DOHH2 (cell line): Measurements from ENCODE around the gene CANT1.

ENCODE experiments used
- H3F3A ChIP-seq: fragments of 200-600 bp; sonication (generic), shearing (Covaris generic); 2 replicates; pipeline ENCODE4 v1.6.0; 2016; ENCODE audit warnings: antibody characterized with exemption, mild to moderate bottlenecking; ENCODE audit not compliant: control insufficient read depth, insufficient read depth
- H3K27ac ChIP-seq: fragments of 200-600 bp; sonication (generic); 2 replicates; pipeline ENCODE4 v1.5.1; 2014; ENCODE audit warnings: low read depth, mild to moderate bottlenecking, low read length, moderate library complexity
- H3K27me3 ChIP-seq: fragments of 200-600 bp; sonication (generic); 2 replicates; pipeline ENCODE4 v1.6.1; 2014; ENCODE audit warnings: mild to moderate bottlenecking, low read length, mixed read lengths; ENCODE audit not compliant: control insufficient read depth
- H3K36me3 ChIP-seq: fragments of 200-600 bp; sonication (generic); 2 replicates; pipeline ENCODE4 v1.6.1; 2014; ENCODE audit warnings: mild to moderate bottlenecking, low read length, moderate library complexity, mixed read lengths; ENCODE audit not compliant: control insufficient read depth
- H3K4me1 ChIP-seq: fragments of 200-600 bp; sonication (generic); 2 replicates; pipeline ENCODE4 v1.6.1; 2014; ENCODE audit warnings: mild to moderate bottlenecking, low read length, mixed read lengths; ENCODE audit not compliant: control insufficient read depth
- H3K4me2 ChIP-seq: fragments of 200-600 bp; sonication (generic); 2 replicates; pipeline ENCODE4 v1.6.0; 2014; ENCODE audit warnings: mild to moderate bottlenecking, low read length, moderate library complexity
- H3K4me3 ChIP-seq: fragments of 200-600 bp; sonication (generic); 2 replicates; pipeline ENCODE4 v1.5.1; 2014; ENCODE audit warnings: mild to moderate bottlenecking, low read length, mixed read lengths
- H3K79me2 ChIP-seq: fragments of 200-600 bp; sonication (generic); 2 replicates; pipeline ENCODE4 v1.6.1; 2014; ENCODE audit warnings: mild to moderate bottlenecking, low read length, mixed read lengths; ENCODE audit not compliant: control insufficient read depth
- H3K9me2 ChIP-seq: fragments of 200-600 bp; sonication (generic); replicated peaks from 2 replicates; pipeline ENCODE4 v1.6.1; 2014; ENCODE audit warnings: mild to moderate bottlenecking, low read length, mixed read lengths; ENCODE audit not compliant: control insufficient read depth
- H3K9me3 ChIP-seq: fragments of 200-600 bp; sonication (generic); 2 replicates; pipeline ENCODE4 v1.6.1; 2014; ENCODE audit warnings: antibody characterized with exemption, low read length, mixed read lengths; ENCODE audit not compliant: control insufficient read depth, insufficient read depth
- H4K20me1 ChIP-seq: fragments of 200-600 bp; sonication (generic); 2 replicates; pipeline ENCODE4 v1.6.0; 2014; ENCODE audit warnings: low read depth, mild to moderate bottlenecking, antibody characterized with exemption, low read length, moderate library complexity; ENCODE audit not compliant: control insufficient read depth, insufficient read depth
- CTCF ChIP-seq: fragments of 200-600 bp; sonication (generic); IDR thresholded peaks from one replicate; pipeline ENCODE4 v1.5.1; 2014; ENCODE audit warnings: antibody characterized with exemption, mild to moderate bottlenecking, low read depth, low read length; ENCODE audit not compliant: poor library complexity, severe bottlenecking
- EZH2phosphoT487 ChIP-seq: fragments of 200-600 bp; sonication (generic); IDR thresholded peaks from 2 replicates; pipeline ENCODE4 v1.6.1; 2017; ENCODE audit warnings: borderline replicate concordance, mild to moderate bottlenecking, antibody characterized with exemption, low read length, moderate library complexity, mixed read lengths

The CANT1 gene

GRCh38 chr17:78993981-78994671 lies 15.4 kb downstream of the CANT1 start:
- H3K36me3 ChIP-seq, result peaks cover 60% of the 10 kb centered on the region
- no peak overlapping the region for H3K4me3 ChIP-seq
- no peaks in the 10 kb centered on the region for H3K27me3 ChIP-seq
- H3K27ac ChIP-seq, result no peak overlapping the region
- TF ChIP-seq CTCF (no peak), EZH2phosphoT487 (no peak)
- H3K9me2 ChIP-seq, result no peaks in the 10 kb centered on the region
- no peaks in the 10 kb centered on the region for H3K4me1 ChIP-seq
- H4K20me1 ChIP-seq, result peaks cover 4% of the 10 kb centered on the region; the same call in 1 of the 2 replicates
- no peaks in the 10 kb centered on the region for H3F3A ChIP-seq
- no peaks in the 10 kb centered on the region for H3K9me3 ChIP-seq
- H3K4me2 ChIP-seq, result no peak overlapping the region
- H3K79me2 ChIP-seq, result peaks cover 3% of the 10 kb centered on the region; the same call in 1 of the 2 replicates

GRCh38 chr17:78993241-78993956 lies 16.2 kb downstream of the CANT1 start:
- no peaks in the 10 kb centered on the region for H3K9me2 ChIP-seq
- no peaks in the 10 kb centered on the region for H3K27me3 ChIP-seq
- TF ChIP-seq CTCF, result peak; percentile 83
- no peak for TF ChIP-seq EZH2phosphoT487
- no peaks in the 10 kb centered on the region for H3K9me3 ChIP-seq
- H3K4me3 ChIP-seq, result no peak overlapping the region
- H4K20me1 ChIP-seq, result peaks cover 4% of the 10 kb centered on the region; the same call in 1 of the 2 replicates
- no peaks in the 10 kb centered on the region for H3K4me1 ChIP-seq
- no peak overlapping the region for H3K4me2 ChIP-seq
- H3F3A ChIP-seq, result no peaks in the 10 kb centered on the region
- no peak overlapping the region for H3K27ac ChIP-seq
- H3K36me3 ChIP-seq, result peaks cover 57% of the 10 kb centered on the region
- peaks cover 3% of the 10 kb centered on the region; the same call in 1 of the 2 replicates for H3K79me2 ChIP-seq

GRCh38 chr17:78992542-78993212 lies 16.9 kb downstream of the CANT1 start:
- H3K36me3 ChIP-seq, result peaks cover 51% of the 10 kb centered on the region
- H3K4me3 ChIP-seq, result no peak overlapping the region
- no peak for TF ChIP-seq CTCF
- no peak for TF ChIP-seq EZH2phosphoT487
- H3K79me2 ChIP-seq, result peaks cover 3% of the 10 kb centered on the region; the same call in 1 of the 2 replicates
- H3K4me2 ChIP-seq, result no peak overlapping the region
- H3F3A ChIP-seq, result no peaks in the 10 kb centered on the region
- no peaks in the 10 kb centered on the region for H3K9me3 ChIP-seq
- no peak overlapping the region for H3K27ac ChIP-seq
- no peaks in the 10 kb centered on the region for H3K27me3 ChIP-seq
- H3K4me1 ChIP-seq, result 0 out of 2 replicates have a peak, but pooled peaks cover under 1% of the 10 kb centered on the region
- H3K9me2 ChIP-seq, result no peaks in the 10 kb centered on the region
- peaks cover 4% of the 10 kb centered on the region; the same call in 1 of the 2 replicates for H4K20me1 ChIP-seq
